GM12878 (cell line): ENCODE results near the gene FUBP1. TPM values are rescaled to one million over a fixed set of nuclear protein-coding genes. Genes with fewer than 3 reads are reported as not detected.

ENCODE experiments used
- ATAC-seq: fragments of 200-7000 bp; cut with Tn5 transposase; 3 replicates; pipeline ENCODE4 v1.9.1; 2020; ENCODE audit warnings: mild to moderate bottlenecking, moderate library complexity
- BruUV-seq: library from RNA; stranded (reverse); fragments of 400-500 nt; replicated peaks from 2 replicates; lab custom pipeline; 2021; lab: Mats Ljungman, UMichigan
- CTCF ChIA-PET: fragments of 300-600 bp; sonication (Branson Sonifier 250); formaldehyde crosslinking; extraction: SDS; loops from one replicate; lab custom pipeline; 2021; ENCODE audit warnings: inconsistent platforms; lab: Yijun Ruan, JAX
- POLR2A ChIA-PET: fragments of 350-600 bp; formaldehyde crosslinking; extraction: SDS; loops from one replicate; lab custom pipeline; 2021; ENCODE audit warnings: inconsistent platforms; lab: Charles Lee
- RAD21 ChIA-PET: fragments of 300-600 bp; sonication (Branson Sonifier 250); formaldehyde crosslinking; loops from one replicate; lab custom pipeline; 2023; ENCODE audit warnings: antibody characterized with exemption; ENCODE audit not compliant: unreplicated experiment; lab: Charles Lee
- SMC1A ChIA-PET: fragments of 300-600 bp; sonication (Branson Sonifier 250); formaldehyde crosslinking; loops from one replicate; lab custom pipeline; 2023; ENCODE audit not compliant: unreplicated experiment, uncharacterized antibody; lab: Charles Lee
- DNase-seq: peaks from one replicate; pipeline ENCODE4 v3.0.0-alpha.2; 2011; ENCODE audit warnings: low read depth, low spot score
- FAIRE-seq: peaks from 3 replicates; lab custom pipeline; 2011; peaks lifted over from hg19 to GRCh38; lab: Jason Lieb, UNC
- H2AFZ ChIP-seq: 2 replicates; pipeline ENCODE4 v1.6.0; 2011; ENCODE audit warnings: low read depth, low read length, control low read depth; ENCODE audit not compliant: control insufficient read depth
- H3K27ac ChIP-seq: 2 replicates; pipeline ENCODE4 v1.5.1; 2011; ENCODE audit warnings: control low read depth; ENCODE audit not compliant: control insufficient read depth, insufficient read depth
- H3K27me3 ChIP-seq, 2 experiments: replicated peaks in 1 of 2; 2 replicates each; pipeline versions ENCODE4 v1.6.0 to v1.6.1; 2011; ENCODE audit warnings: low read length in 1 of 2; ENCODE audit not compliant: control insufficient read depth in 2 of 2, insufficient read depth in 2 of 2
- H3K36me3 ChIP-seq, 2 experiments: 2 replicates each; pipeline ENCODE4 v1.5.1; 2011; ENCODE audit warnings: low read length in 1 of 2; ENCODE audit not compliant: control insufficient read depth in 2 of 2, insufficient read depth in 2 of 2
- H3K4me1 ChIP-seq: 2 replicates; pipeline ENCODE4 v1.6.1; 2011; ENCODE audit warnings: mild to moderate bottlenecking, low read length, moderate library complexity, mixed read lengths; ENCODE audit not compliant: control insufficient read depth, insufficient read depth
- H3K4me2 ChIP-seq: 2 replicates; pipeline ENCODE4 v1.6.0; 2011; ENCODE audit warnings: control low read depth; ENCODE audit not compliant: control insufficient read depth, insufficient read depth
- H3K4me3 ChIP-seq: fragments of 200-600 bp; sonication (generic); 2 replicates; pipeline ENCODE4 v1.5.1; 2016
- H3K79me2 ChIP-seq: 2 replicates; pipeline ENCODE4 v1.6.0; 2011; ENCODE audit warnings: low read length; ENCODE audit not compliant: control insufficient read depth, insufficient read depth
- H3K9ac ChIP-seq: 2 replicates; pipeline ENCODE4 v1.8.0; 2011; ENCODE audit warnings: low read length, control low read depth, mixed read lengths; ENCODE audit not compliant: control insufficient read depth, insufficient read depth
- H3K9me3 ChIP-seq: replicated peaks from 3 replicates; pipeline ENCODE4 v1.5.1; 2011; ENCODE audit warnings: mild to moderate bottlenecking, low read length; ENCODE audit not compliant: control insufficient read depth, insufficient read depth
- H4K20me1 ChIP-seq: 2 replicates; pipeline ENCODE4 v1.6.0; 2011; ENCODE audit not compliant: control insufficient read depth, insufficient read depth
- ATF7 ChIP-seq: fragments of 450-650 bp; IDR thresholded peaks from 2 replicates; pipeline ENCODE4 v1.6.1; 2016; ENCODE audit warnings: low read depth, mild to moderate bottlenecking
- BCL11A ChIP-seq: IDR thresholded peaks from 2 replicates; pipeline ENCODE4 v1.6.1; 2011; ENCODE audit warnings: low read depth, low read length
- BMI1 ChIP-seq: fragments of 450-650 bp; IDR thresholded peaks from 2 replicates; pipeline ENCODE4 v1.6.1; 2016; ENCODE audit warnings: mild to moderate bottlenecking, moderate library complexity, borderline replicate concordance
- CREB1 ChIP-seq: IDR thresholded peaks from 2 replicates; pipeline ENCODE4 v1.6.1; 2012; ENCODE audit warnings: low read depth, mild to moderate bottlenecking, inconsistent platforms
- ESRRA ChIP-seq: IDR thresholded peaks from 2 replicates; pipeline ENCODE4 v1.6.1; 2012; ENCODE audit warnings: mild to moderate bottlenecking, low read length, improper control_type of control experiment
- HCFC1 ChIP-seq: fragments of 150-350 bp; IDR thresholded peaks from 2 replicates; pipeline ENCODE4 v1.6.1; 2014; ENCODE audit warnings: low read length
- KLF5 ChIP-seq: fragments of 450-650 bp; IDR thresholded peaks from 2 replicates; pipeline ENCODE4 v1.6.1; 2014; ENCODE audit warnings: mild to moderate bottlenecking; ENCODE audit not compliant: partially characterized antibody
- NRF1 ChIP-seq: conservative IDR thresholded peaks from 2 replicates; pipeline ENCODE4 v1.6.1; 2011; ENCODE audit warnings: mild to moderate bottlenecking, low read depth, low read length, improper control_type of control experiment
- RBBP5 ChIP-seq: fragments of 200-600 bp; sonication (generic); conservative IDR thresholded peaks from 2 replicates; pipeline ENCODE4 v1.6.1; 2016
- RUNX3 ChIP-seq: IDR thresholded peaks from 2 replicates; pipeline ENCODE4 v1.6.1; 2012; ENCODE audit warnings: low read length, inconsistent platforms
- SMAD1 ChIP-seq: fragments of 450-650 bp; IDR thresholded peaks from 2 replicates; pipeline ENCODE4 v1.6.1; 2018; ENCODE audit warnings: mild to moderate bottlenecking, low read depth; ENCODE audit not compliant: partially characterized antibody
- SMARCA5 ChIP-seq: fragments of 450-650 bp; IDR thresholded peaks from 2 replicates; pipeline ENCODE4 v1.6.1; 2017; ENCODE audit warnings: mild to moderate bottlenecking
- SPI1 ChIP-seq: IDR thresholded peaks from 2 replicates; pipeline ENCODE4 v1.6.1; 2011; ENCODE audit warnings: low read depth, mild to moderate bottlenecking, low read length, moderate library complexity, borderline replicate concordance; ENCODE audit not compliant: insufficient read depth
- SREBF1 ChIP-seq: IDR thresholded peaks from 2 replicates; pipeline ENCODE4 v1.6.1; 2012; ENCODE audit warnings: mild to moderate bottlenecking, low read length
- ZBED1 ChIP-seq: IDR thresholded peaks from 2 replicates; pipeline ENCODE4 v1.6.1; 2016; ENCODE audit warnings: borderline replicate concordance
- ZNF622 ChIP-seq: fragments of 450-650 bp; IDR thresholded peaks from 2 replicates; pipeline ENCODE4 v1.6.1; 2017; ENCODE audit warnings: mild to moderate bottlenecking, inconsistent platforms
- WGBS: methylation state at CpG from one replicate; pipeline ENCODE4 v1.1.6; 2016; ENCODE audit warnings: low lambda C conversion rate; ENCODE audit not compliant: insufficient replicate concordance, insufficient coverage; ENCODE audit errors: missing lambda C conversion rate; 5-methylcytosine and 5-hydroxymethylcytosine counted together
- in situ Hi-C: fragments of 300-500 bp; cut with MboI; formaldehyde crosslinking; loops from 9 replicates; pipeline ENCODE4 v1.14.3; 2018; ENCODE audit warnings: mixed read lengths
- intact Hi-C: fragments of 100-400 bp; cut with micrococcal nuclease; formaldehyde crosslinking; loops from one replicate; pipeline ENCODE4 v1.14.2; 2022; ENCODE audit not compliant: unreplicated experiment
- polyA plus RNA-seq, 11 experiments: library from polyadenylated mRNA; depleted of rRNA in 4 of 11; unstranded in 6 of 11; stranded (reverse) in 5 of 11; fragments of >200 nt; fragmentation: Nextera tagmentation in 4 of 11; fragmentation: Illumina TruSeq in 1 of 11; extraction: Ambion mirVana in 4 of 11; extraction: Trizol in 1 of 11; gene quantifications; 1 replicate in 1 of 11; 2 replicates in 10 of 11; pipeline versions ENCODE4 v1.2.1 to v1.2.3, GENCODE V29; 2011 to 2016; ENCODE audit warnings: inconsistent platforms in 2 of 11, missing spikeins in 2 of 11, low read depth in 1 of 11
- total RNA-seq, 4 experiments: library from RNA; depleted of rRNA in 3 of 4; stranded (reverse); fragments of >200 nt in 3 of 4; fragmentation: Illumina TruSeq in 1 of 4; extraction: Trizol in 1 of 4; gene quantifications; 2 replicates each; pipeline versions ENCODE4 v1.2.1 to v1.2.3, GENCODE V29; 2013 to 2021
- TF ChIP-seq, protein P1 (sequence below): IDR thresholded peaks from 2 replicates; pipeline ENCODE4 v1.6.1; 2011; ENCODE audit warnings: low read depth, low read length, improper control_type of control experiment, borderline replicate concordance
- TF ChIP-seq, protein P2 (sequence below): fragments of 450-650 bp; IDR thresholded peaks from 2 replicates; pipeline ENCODE4 v1.6.1; 2016; ENCODE audit warnings: mild to moderate bottlenecking

Gene FUBP1
- total and polyA plus RNA-seq, 10 of the 15 experiments (the other 5 are each of a cell fraction or from before 2014, with no cell fraction given) = 110 to 343 (median 191) TPM

DNA sequence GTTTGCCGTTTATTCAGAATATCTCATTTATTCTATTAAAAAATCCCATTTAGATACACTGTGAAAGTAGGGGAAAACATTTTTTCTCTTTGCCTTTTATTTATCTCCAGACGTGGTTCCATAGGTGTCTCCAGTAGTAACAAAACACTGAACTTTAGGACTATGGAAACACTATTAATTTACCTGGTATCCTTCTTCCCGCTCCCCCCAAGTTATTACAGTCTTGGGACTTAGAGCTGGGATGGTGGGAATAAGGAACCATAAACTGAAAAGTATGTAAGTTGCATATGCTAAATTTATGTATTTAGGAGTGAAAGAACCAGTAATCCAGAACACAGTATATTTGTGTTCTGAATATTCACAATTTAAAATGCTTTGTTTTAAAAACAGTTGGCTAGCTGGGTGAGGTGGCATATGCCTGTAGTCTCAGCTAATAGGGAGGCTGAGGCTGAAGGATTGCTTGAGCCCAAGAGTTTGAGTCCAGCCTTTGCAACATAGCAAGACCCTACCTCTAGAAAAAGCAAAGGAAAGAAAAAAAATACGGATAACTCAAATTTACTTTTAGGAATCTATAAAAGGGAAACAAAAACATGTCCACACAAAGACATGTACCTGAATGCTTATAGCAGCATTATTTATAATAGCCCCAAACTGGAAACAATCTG, 28.9 kb upstream of the FUBP1 start:
- FAIRE-seq = no peak
- peak overlapping the region; percentile 59 for H3K4me3 ChIP-seq
- ChIA-PET POLR2A (interaction anchor here (1.1 to 15.3 kb wide), 3 partner anchors 10 to 30 kb away, joined by 3 to 312 read pairs (median 3); partner anchors contain the start of gene FUBP1), CTCF (interaction anchor here (1.0 to 1.4 kb wide), 3 partner anchors 27 to 32 kb away, joined by 3 to 5 read pairs (median 3); partner anchors contain the start of gene FUBP1), RAD21 (interaction anchor here (0.7 to 3.7 kb wide), 2 partner anchors 30 to 32 kb away, joined by 3 to 14 read pairs; partner anchors contain the start of gene FUBP1), SMC1A (interaction anchor here (0.8 to 1.7 kb wide), 5 partner anchors 22 to 614 kb away, joined by 3 to 11 read pairs (median 3); partner anchors contain the start of gene FUBP1)
- no peak for ATAC-seq
- H3K4me1 ChIP-seq = no peaks in the 10 kb centered on the region
- intact Hi-C loops (loop anchor here (5.0 to 10.0 kb wide), 2 partner anchors 323 to 644 kb away; partner anchors contain the start of gene ZZZ3), in situ Hi-C loops (no loop called here)
- H3K27ac ChIP-seq = no peak overlapping the region
- TF ChIP-seq SMAD1 = no peak
- TF ChIP-seq SMARCA5 = no peak
- TF ChIP-seq NRF1 = no peak
- TF ChIP-seq, protein P1, sequence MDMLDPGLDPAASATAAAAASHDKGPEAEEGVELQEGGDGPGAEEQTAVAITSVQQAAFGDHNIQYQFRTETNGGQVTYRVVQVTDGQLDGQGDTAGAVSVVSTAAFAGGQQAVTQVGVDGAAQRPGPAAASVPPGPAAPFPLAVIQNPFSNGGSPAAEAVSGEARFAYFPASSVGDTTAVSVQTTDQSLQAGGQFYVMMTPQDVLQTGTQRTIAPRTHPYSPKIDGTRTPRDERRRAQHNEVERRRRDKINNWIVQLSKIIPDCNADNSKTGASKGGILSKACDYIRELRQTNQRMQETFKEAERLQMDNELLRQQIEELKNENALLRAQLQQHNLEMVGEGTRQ = no peak
- TF ChIP-seq BCL11A = no peak
- TF ChIP-seq CREB1 = no peak
- TF ChIP-seq BMI1 = no peak
- no peak for TF ChIP-seq ZNF622
- no peak for TF ChIP-seq KLF5
- TF ChIP-seq ZBED1 = no peak
- no peak for TF ChIP-seq SPI1
- TF ChIP-seq HCFC1 = no peak
- TF ChIP-seq RBBP5 = no peak
- TF ChIP-seq RUNX3 = no peak
- TF ChIP-seq SREBF1 = no peak
- TF ChIP-seq, protein P2, sequence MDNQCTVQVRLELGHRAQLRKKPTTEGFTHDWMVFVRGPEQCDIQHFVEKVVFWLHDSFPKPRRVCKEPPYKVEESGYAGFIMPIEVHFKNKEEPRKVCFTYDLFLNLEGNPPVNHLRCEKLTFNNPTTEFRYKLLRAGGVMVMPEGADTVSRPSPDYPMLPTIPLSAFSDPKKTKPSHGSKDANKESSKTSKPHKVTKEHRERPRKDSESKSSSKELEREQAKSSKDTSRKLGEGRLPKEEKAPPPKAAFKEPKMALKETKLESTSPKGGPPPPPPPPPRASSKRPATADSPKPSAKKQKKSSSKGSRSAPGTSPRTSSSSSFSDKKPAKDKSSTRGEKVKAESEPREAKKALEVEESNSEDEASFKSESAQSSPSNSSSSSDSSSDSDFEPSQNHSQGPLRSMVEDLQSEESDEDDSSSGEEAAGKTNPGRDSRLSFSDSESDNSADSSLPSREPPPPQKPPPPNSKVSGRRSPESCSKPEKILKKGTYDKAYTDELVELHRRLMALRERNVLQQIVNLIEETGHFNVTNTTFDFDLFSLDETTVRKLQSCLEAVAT = no peak
- no peak for TF ChIP-seq ESRRA
- TF ChIP-seq ATF7 = no peak
- peak overlapping the region; percentile 69 for H3K4me2 ChIP-seq
- 97% methylated on average over 4 of the region's 4 CpGs for WGBS
- H3K9me3 ChIP-seq = no peaks in the 10 kb centered on the region
- DNase-seq = no peak
- H3K79me2 ChIP-seq = peaks cover 53% of the 10 kb centered on the region
- H2AFZ ChIP-seq = no peak overlapping the region; the same call in 1 of the 2 replicates
- H3K9ac ChIP-seq = 0 out of 2 replicates have a peak overlapping the region, but pooled peaks have one; percentile 24
- no peaks in the 10 kb centered on the region for H3K36me3 ChIP-seq
- H4K20me1 ChIP-seq = no peaks in the 10 kb centered on the region
- TSS peak; percentile 16 for BruUV-seq
- H3K27me3 ChIP-seq = no peaks in the 10 kb centered on the region
